HG03097 (cell line): Measurements from ENCODE around the gene TM9SF2.
A peak's percentile ranks its signal among the peaks of the same experiment; 100 is the strongest.

Experiments
- ATAC-seq: cut with Tn5 transposase; IDR thresholded peaks from one replicate; pipeline ENCODE4 v1.9.1; 2021; ENCODE audit not compliant: unreplicated experiment, low FRiP score

The TM9SF2 gene

DNA sequence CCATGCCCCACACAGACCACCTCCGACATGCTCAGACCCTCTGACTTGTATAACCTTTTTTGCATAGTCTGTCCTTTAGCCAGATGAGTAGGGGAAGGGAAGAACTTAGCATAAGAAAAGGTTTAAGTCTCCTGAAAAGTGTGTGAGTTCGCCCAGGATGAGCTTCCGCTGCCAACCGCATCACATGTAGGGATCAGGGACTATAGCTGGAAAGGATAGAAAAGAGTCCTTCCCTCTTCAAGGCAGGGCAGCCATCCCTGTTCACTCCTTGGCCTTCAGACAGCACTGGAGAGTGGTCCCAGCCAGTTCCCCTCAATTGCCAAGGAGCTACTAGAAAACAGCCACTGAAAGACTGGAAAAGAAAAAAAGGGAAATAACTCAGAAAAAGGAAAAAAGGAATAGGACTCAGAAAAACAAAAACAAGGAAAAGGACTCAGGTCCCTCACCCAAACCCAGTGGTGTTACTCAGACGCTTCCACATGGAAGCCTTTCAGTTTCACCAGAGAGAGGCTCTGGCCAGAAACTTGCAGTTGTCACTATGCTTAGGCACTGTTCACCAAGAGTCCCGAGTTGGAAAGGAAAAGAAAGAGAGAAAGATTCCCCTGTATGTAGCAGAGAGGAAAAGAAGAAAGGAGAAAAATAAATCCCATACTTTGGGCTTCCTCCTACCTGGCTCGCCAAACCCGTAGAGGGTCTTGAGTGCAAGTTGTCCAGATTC is 5.6 kb upstream of the TM9SF2 start:
- no peak for ATAC-seq

GRCh38 chr13:99496184-99497142 is 4.8 kb upstream of the TM9SF2 start:
- no peak for ATAC-seq

DNA sequence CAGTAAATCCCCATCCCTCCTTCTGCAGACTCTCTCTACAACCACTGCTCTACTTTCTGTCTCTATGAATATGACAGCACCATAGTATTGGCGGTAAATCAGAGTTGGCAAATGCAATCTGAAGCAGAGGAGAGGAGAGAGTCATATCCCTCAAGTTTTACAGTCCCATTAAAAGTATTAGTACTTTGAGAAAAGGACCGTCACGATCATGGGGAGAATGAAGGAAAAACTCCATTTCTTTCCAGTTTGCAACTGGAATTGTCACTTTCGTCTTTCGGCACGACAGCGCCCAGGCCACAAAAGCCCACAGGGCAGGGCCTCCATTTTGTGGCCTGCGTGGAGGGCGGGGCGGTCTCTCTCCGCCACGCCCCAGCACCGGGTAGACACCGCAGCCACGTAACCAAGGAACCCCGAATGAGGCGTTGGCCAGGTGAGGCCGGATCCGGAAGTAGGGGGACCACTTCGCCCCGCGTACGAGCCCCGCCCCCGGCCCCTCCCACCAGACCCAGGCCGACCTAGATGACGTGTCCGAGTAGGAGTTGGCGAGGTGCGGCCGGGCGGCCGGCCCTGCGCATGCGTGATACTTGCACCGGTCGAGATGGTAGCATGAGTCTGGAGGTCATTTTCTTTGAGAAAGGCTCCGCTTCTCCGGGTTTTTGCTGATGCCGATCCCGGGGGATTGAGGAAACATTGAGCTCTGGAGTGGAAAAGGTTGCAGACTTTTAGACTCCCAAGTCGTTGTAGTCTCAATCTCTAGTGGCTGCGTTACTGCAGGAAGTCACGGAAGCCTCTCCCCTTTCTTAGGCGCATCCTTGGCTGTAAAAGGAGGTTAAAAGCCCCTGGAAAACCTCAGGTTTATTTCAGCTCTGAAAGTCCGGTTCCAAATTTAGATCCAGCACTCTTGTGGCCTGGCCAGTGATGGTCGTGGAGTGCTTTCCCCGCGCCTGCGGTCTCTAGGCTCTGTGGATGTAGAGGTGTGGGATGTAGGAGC is 2.8 kb upstream of the TM9SF2 start:
- peak; percentile 51 for ATAC-seq

DNA sequence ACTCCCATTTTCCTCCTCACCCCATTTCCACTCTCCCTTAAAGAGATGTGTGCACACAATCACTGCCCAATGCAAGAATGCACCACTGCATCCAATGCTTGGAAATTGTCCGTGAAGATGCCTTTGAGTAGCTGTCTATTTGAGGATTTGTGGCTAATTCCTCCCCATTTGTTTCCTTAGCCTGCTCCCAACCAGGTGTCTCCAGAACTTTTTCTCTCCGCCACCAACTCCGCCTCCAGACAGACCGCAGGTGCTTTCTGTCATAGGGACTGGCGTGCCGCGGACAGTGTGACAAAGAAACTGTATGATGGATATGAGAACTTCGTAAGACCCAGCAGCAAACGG is 461 bp upstream of the TM9SF2 start:
- no peak for ATAC-seq

- ATAC-seq: no peak
Observed at GRCh38 chr13:99501848-99502301, 603 bp downstream of the TM9SF2 start.

DNA sequence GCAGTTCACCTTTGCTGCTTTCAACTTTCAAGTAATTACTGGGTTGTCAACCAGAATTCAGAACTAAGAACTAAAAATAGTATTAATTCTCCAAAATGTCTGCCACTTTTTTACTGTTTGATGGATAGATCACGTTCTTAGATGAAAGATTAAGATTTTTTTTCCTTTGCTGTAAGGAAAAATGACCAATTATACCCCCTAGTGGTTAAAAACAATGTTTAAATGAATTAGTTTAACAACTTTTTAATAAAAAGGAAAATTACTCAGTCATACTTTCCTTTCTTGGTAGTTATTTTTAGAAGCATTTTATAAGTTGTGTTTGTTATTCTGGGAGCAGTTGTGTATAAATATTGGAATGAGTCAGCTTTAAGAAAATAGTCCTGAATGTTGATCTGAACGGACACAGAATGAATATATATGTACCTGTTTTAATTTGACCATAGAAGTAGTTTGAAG is 4.6 kb downstream of the TM9SF2 start:
- ATAC-seq: no peak

- peak; percentile 69 for ATAC-seq
Observed at GRCh38 chr13:99506634-99507033, 5.4 kb downstream of the TM9SF2 start.

DNA sequence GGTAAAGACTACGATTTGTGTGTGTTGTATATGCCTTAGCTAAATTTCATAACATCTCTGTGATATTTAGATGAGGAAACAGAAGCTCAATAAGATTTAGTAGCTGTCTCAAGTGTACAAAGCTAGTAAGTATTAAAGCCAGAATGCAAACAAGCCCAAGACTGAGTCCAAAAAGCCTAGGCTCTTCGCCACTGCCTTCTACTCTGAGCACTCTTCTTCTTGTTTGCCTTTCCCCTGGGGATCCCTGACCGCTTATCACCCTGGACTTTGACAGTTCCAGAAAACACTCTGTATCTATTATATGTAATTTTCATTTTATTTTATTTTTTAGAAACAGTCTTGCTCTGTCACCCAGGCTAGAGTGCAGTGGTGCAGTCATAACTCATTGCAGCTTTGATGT is 5.8 kb downstream of the TM9SF2 start:
- ATAC-seq: peak; percentile 10

DNA sequence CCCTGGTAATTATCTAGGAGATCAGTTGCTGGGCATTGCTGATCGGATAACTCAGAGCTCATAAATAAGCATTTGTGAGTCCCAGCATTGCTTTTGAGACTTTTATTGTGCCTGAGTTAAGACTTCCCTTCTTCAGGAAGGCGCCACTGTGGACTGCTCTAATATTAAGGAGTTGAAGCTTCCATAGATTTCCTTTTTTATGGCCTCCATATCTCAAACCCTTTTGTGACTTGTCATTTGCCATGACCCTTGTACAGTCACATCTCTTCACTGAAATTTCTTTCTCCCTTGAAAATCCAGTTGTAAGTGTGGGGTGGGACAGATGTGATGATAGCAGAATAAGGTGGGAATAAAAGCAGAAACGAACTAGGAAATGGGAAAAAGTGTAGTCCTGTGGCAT is 6.3 kb downstream of the TM9SF2 start:
- ATAC-seq: no peak

- no peak for ATAC-seq
Observed at GRCh38 chr13:99507986-99508385, 6.7 kb downstream of the TM9SF2 start.

DNA sequence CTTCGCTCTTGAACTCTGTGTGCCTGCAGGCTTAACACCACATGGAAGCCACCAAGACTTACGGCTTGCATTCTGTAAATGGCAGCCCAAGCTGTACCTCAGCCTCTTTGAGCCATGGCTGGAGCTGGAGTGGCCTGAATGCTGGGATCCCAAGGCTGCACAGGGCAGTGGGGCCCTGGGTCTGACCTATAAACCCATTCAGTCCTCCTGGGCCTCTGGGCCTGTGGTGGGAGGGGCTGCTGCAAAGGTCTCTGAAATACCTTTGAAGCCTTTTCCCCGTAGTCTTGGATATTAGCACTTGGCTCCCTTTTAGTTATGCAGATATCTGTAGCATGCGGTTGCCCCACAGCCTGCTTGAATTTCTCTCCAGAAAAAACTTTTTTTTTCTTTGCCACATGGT is 8.2 kb downstream of the TM9SF2 start:
- no peak for ATAC-seq

- ATAC-seq: no peak
Observed at GRCh38 chr13:99514801-99515200, 13.5 kb downstream of the TM9SF2 start.

DNA sequence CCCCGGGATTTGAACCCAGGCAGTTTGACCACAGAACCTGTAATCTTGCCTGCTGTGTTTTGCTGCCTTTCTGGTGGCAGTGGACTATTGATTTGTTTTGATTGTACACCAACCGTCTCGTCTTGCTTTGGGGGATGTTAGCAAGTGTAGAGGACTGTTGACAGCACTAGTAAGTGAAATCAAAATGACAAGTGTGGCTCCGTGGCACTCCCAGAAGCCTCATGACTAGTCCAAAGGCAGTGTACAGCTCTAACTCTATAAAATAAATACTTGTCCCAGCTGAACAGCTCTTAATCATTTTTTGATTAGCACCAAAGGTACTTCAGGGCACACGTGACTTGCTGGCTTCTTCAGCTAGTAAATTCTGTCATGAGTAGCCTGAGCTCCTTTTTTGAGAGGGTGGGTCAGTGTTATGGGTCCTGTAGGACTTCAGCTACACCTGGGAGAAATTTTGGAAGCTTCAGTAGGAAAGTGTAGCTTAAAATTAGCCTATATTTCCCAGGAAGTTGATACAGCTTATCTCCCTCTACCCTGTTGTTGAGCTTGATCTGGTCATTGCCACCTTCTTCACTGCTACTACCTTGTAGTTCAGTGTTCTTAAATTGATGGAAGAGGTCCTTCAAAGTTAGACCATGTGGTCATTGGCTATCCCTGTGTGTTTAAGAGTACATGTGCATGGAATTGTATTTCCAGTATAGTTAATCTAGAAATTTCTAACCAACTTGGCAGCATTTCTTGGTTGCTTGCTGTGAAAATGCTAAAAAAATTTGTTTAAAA is 15.1 kb downstream of the TM9SF2 start:
- no peak for ATAC-seq

DNA sequence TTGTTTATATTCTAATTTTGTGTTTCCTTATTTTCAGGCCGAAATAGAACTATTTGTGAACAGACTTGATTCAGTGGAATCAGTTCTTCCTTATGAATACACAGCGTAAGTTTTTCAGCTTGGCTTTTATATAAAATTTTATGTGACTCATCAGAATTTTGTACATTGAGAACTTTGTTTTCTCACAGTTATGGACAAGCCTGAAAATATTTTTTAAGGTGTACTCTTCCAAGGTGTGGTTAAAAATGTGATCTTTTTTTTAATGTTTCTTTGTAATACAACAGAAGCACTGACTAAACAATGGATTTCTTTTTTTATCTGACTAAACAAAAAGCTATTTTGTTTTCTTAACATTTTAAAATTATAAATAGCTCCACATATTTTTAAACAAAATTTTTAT is 16.3 kb downstream of the TM9SF2 start:
- ATAC-seq: no peak

GRCh38 chr13:99517984-99518383 is 16.7 kb downstream of the TM9SF2 start:
- no peak for ATAC-seq

DNA sequence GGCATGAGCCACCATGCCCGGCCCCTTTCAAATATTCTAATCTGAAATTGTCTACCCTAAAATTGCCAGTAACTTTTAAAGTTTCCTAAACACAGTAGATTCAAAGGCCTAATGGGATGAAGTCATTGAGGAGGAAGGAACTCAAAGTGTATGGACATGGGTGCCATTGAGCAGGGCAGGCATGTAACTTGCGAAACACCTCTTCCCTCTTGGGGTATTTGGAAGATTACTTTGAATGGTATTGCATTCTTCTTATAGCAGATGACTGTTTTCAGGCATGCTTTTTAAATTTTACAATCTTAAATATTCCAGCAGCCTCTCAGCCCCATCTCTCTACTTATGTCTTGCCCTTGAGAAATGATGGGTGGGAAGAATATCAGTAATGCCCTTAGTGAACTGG is 21.0 kb downstream of the TM9SF2 start:
- no peak for ATAC-seq

GRCh38 chr13:99523838-99524237 is 22.6 kb downstream of the TM9SF2 start:
- ATAC-seq: no peak

DNA sequence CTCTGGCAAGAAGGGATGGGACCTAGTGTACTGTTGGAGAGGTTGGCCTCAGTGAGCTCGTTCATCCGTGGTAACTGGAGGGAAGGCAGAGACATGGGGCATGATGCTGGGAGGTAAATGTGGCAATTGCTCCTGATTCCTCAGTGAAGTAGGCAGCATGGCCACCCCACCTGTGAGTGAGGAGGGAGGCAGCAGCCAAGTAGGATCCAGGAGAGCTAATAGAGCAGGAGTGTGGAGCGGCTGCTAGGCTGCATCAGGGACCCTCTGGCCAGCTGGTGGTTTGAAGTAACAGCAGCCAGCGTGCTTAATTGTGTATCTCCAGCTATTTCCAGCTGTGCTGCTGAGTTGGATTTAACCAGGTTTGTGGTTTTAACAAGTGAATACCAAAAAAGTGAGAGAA is 24.7 kb downstream of the TM9SF2 start:
- ATAC-seq: no peak

- no peak for ATAC-seq
Observed at GRCh38 chr13:99526549-99526948, 25.3 kb downstream of the TM9SF2 start.

GRCh38 chr13:99527301-99527700 is 26.0 kb downstream of the TM9SF2 start:
- ATAC-seq: no peak
